Measurements from ENCODE around the gene NCAPH2. TPM values are rescaled to one million over a fixed set of nuclear protein-coding genes. Genes with fewer than 3 reads are reported as not detected.
"Not testable (repeated sequence)": the region's sequence is repeated elsewhere in the genome, so short reads cannot be mapped to it uniquely, and the experiment has no call there.

NCAPH2 gene
- total RNA-seq, 2 donors from 2014 or later, result 120 to 141 TPM

GRCh38 chr22:50537765-50538164 lies 29.7 kb downstream of the NCAPH2 start:
- Mint-ChIP-seq H3K4me3 (peak overlapping the region; percentile 72 to 90), H3K4me1 (ENCODE audit: low read depth) (peaks cover 88% of the 10 kb centered on the region), H3K9me3 (peaks cover 2 to 4% of the 10 kb centered on the region in 2 donors), H3K27me3 (ENCODE audit: low read depth) (no peaks in the 10 kb centered on the region), H3K36me3 (ENCODE audit: insufficient read depth in 2 of 2) (peaks cover 9 to 15% of the 10 kb centered on the region in 2 donors), H3K27ac (peak overlapping the region; percentile 96)
- ATAC-seq (replicated peaks in 1 of 2) (no peak), DNase-seq (no peak)

- no peak for DNase-seq
- Mint-ChIP-seq H3K27me3 (ENCODE audit: low read depth) (no peaks in the 10 kb centered on the region), H3K4me3 (peak overlapping the region; percentile 55 to 75), H3K36me3 (ENCODE audit: insufficient read depth in 2 of 2) (peaks cover 9% of the 10 kb centered on the region in 2 donors), H3K9me3 (peaks cover 2 to 4% of the 10 kb centered on the region in 2 donors), H3K27ac (peak overlapping the region; percentile 87), H3K4me1 (ENCODE audit: low read depth) (peaks cover 77% of the 10 kb centered on the region)
- ATAC-seq (replicated peaks in 1 of 2), result no peak
Measured at GRCh38 chr22:50540381-50540780, 32.4 kb downstream of the NCAPH2 start.

GRCh38 chr22:50541667-50542026 lies 33.6 kb downstream of the NCAPH2 start:
- ATAC-seq (replicated peaks in 1 of 2) (peak; percentile 42 to 45), DNase-seq (peak; percentile 67 to 79)
- H3K27ac Mint-ChIP-seq, result peak overlapping the region; percentile 87
- H3K4me3 Mint-ChIP-seq, result peak overlapping the region; percentile 55 to 75
- not testable (repeated sequence) for H3K9me3 Mint-ChIP-seq; H3K36me3 Mint-ChIP-seq (ENCODE audit: insufficient read depth in 2 of 2); H3K27me3 Mint-ChIP-seq (ENCODE audit: low read depth)
- peaks cover 79% of the 10 kb centered on the region for H3K4me1 Mint-ChIP-seq (ENCODE audit: low read depth)

- Mint-ChIP-seq H3K27me3 (ENCODE audit: low read depth) (no peaks in the 10 kb centered on the region), H3K36me3 (ENCODE audit: insufficient read depth in 2 of 2) (peaks cover 9% of the 10 kb centered on the region in 2 donors), H3K9me3 (peaks cover 2 to 4% of the 10 kb centered on the region in 2 donors), H3K4me1 (ENCODE audit: low read depth) (peaks cover 71% of the 10 kb centered on the region), H3K27ac (peak overlapping the region; percentile 87), H3K4me3 (peak overlapping the region; percentile 55 to 75)
- peak; percentile 45 to 50 for ATAC-seq (replicated peaks in 1 of 2)
- DNase-seq, result peak; percentile 73 to 76
Measured at GRCh38 chr22:50542416-50542927, 34.4 kb downstream of the NCAPH2 start.

- DNase-seq (peak; percentile 91 to 93), ATAC-seq (replicated peaks in 1 of 2) (peak; percentile 38 to 39)
- peak overlapping the region; percentile 71 to 74 for H3K4me3 Mint-ChIP-seq
- H3K27ac Mint-ChIP-seq, result peak overlapping the region; percentile 47
- peaks cover 55% of the 10 kb centered on the region for H3K4me1 Mint-ChIP-seq (ENCODE audit: low read depth)
- H3K36me3 Mint-ChIP-seq (ENCODE audit: insufficient read depth in 2 of 2), result peaks cover 6% of the 10 kb centered on the region in 2 donors
- peaks cover 2 to 4% of the 10 kb centered on the region in 2 donors for H3K9me3 Mint-ChIP-seq
- no peaks in the 10 kb centered on the region for H3K27me3 Mint-ChIP-seq (ENCODE audit: low read depth)
Measured at GRCh38 chr22:50544078-50544745, 36.2 kb downstream of the NCAPH2 start.

GRCh38 chr22:50544746-50545253 lies 36.8 kb downstream of the NCAPH2 start:
- Mint-ChIP-seq H3K4me3 (peak overlapping the region; percentile 71 to 74), H3K9me3 (peaks cover 2 to 4% of the 10 kb centered on the region in 2 donors), H3K36me3 (ENCODE audit: insufficient read depth in 2 of 2) (peaks cover 6 to 7% of the 10 kb centered on the region in 2 donors), H3K4me1 (ENCODE audit: low read depth) (peaks cover 51% of the 10 kb centered on the region), H3K27ac (peak overlapping the region; percentile 47), H3K27me3 (ENCODE audit: low read depth) (no peaks in the 10 kb centered on the region)
- ATAC-seq (replicated peaks in 1 of 2), result peak; percentile 12 to 27
- DNase-seq, result peak; percentile 63 to 65

GRCh38 chr22:50545522-50546325 lies 37.7 kb downstream of the NCAPH2 start, which contains the start of gene KLHDC7B:
Gene KLHDC7B, plus strand, starts transcription at chr22:50545899. Its CDS starts 345 bp downstream, at chr22:50546244.
- DNase-seq (peak; percentile 77 to 79), ATAC-seq (replicated peaks in 1 of 2) (peak; percentile 48 to 49)
- Mint-ChIP-seq H3K36me3 (ENCODE audit: insufficient read depth in 2 of 2) (peaks cover 6 to 12% of the 10 kb centered on the region in 2 donors), H3K9me3 (peaks cover 2 to 4% of the 10 kb centered on the region in 2 donors), H3K27me3 (ENCODE audit: low read depth) (no peaks in the 10 kb centered on the region), H3K4me3 (peak within 1 kb of the TSS; percentile 71 to 74), H3K4me1 (ENCODE audit: low read depth) (peaks cover 50% of the 10 kb centered on the region), H3K27ac (peak within 1 kb of the TSS; percentile 87)

GRCh38 chr22:50546326-50547262 lies 38.6 kb downstream of the NCAPH2 start:
- Mint-ChIP-seq H3K4me3 (peak overlapping the region; percentile 71 to 74), H3K9me3 (peaks cover 2 to 4% of the 10 kb centered on the region in 2 donors), H3K27me3 (ENCODE audit: low read depth) (no peaks in the 10 kb centered on the region), H3K4me1 (ENCODE audit: low read depth) (peaks cover 48% of the 10 kb centered on the region), H3K27ac (no peak overlapping the region), H3K36me3 (ENCODE audit: insufficient read depth in 2 of 2) (peaks cover 6 to 12% of the 10 kb centered on the region in 2 donors)
- ATAC-seq (replicated peaks in 1 of 2) (no peak), DNase-seq (no peak)

GRCh38 chr22:50547263-50547985 lies 39.4 kb downstream of the NCAPH2 start:
- Mint-ChIP-seq H3K27me3 (ENCODE audit: low read depth) (no peaks in the 10 kb centered on the region), H3K27ac (peak overlapping the region; percentile 64), H3K9me3 (peaks cover 2% of the 10 kb centered on the region in 2 donors), H3K4me3 (peak overlapping the region; percentile 79 to 86), H3K4me1 (ENCODE audit: low read depth) (peaks cover 40% of the 10 kb centered on the region), H3K36me3 (ENCODE audit: insufficient read depth in 2 of 2) (peaks cover 3 to 10% of the 10 kb centered on the region in 2 donors)
- ATAC-seq (replicated peaks in 1 of 2) (peak in 1 of 2 donors; percentile 1), DNase-seq (no peak)

- H3K9me3 Mint-ChIP-seq, result no peaks in the 10 kb centered on the region
- peaks cover 36% of the 10 kb centered on the region for H3K4me1 Mint-ChIP-seq (ENCODE audit: low read depth)
- peak; percentile 32 to 42 for ATAC-seq (replicated peaks in 1 of 2)
Measured at GRCh38 chr22:50548040-50548920, 40.3 kb downstream of the NCAPH2 start.

More at GRCh38 chr22:50548040-50548920, 40.3 kb downstream of the NCAPH2 start:
- DNase-seq, result peak; percentile 70 to 76
- H3K27me3 Mint-ChIP-seq (ENCODE audit: low read depth), result no peaks in the 10 kb centered on the region
- peak overlapping the region; percentile 77 to 86 for H3K4me3 Mint-ChIP-seq
- H3K36me3 Mint-ChIP-seq (ENCODE audit: insufficient read depth in 2 of 2), result peaks cover 0 to 7% of the 10 kb centered on the region in 2 donors
- H3K27ac Mint-ChIP-seq, result peak overlapping the region; percentile 51
